ENCODE results near the gene SEH1L. TPM values are rescaled to one million over a fixed set of nuclear protein-coding genes. Genes with fewer than 3 reads are reported as not detected.
A peak's percentile ranks its signal among the peaks of the same experiment; 100 is the strongest.

SEH1L gene
- total and polyA plus RNA-seq, 4 donors, result 24.2 to 43.8 (median 26.4) TPM

- H3K4me1 ChIP-seq (ENCODE audit: control insufficient read depth in 5 of 5, insufficient read depth in 5 of 5, low read length in 5 of 5), result peaks cover 0 to 14% (median 0%) of the 10 kb centered on the region in 5 donors
- H3K9ac ChIP-seq (ENCODE audit: insufficient read depth in 1 of 2, low read length in 2 of 2), result no peak overlapping the region
- no peak for DNase-seq
- no peak overlapping the region for H3K27ac ChIP-seq (ENCODE audit: low read depth in 1 of 2, low read length in 1 of 2)
- TF ChIP-seq, protein P1, sequence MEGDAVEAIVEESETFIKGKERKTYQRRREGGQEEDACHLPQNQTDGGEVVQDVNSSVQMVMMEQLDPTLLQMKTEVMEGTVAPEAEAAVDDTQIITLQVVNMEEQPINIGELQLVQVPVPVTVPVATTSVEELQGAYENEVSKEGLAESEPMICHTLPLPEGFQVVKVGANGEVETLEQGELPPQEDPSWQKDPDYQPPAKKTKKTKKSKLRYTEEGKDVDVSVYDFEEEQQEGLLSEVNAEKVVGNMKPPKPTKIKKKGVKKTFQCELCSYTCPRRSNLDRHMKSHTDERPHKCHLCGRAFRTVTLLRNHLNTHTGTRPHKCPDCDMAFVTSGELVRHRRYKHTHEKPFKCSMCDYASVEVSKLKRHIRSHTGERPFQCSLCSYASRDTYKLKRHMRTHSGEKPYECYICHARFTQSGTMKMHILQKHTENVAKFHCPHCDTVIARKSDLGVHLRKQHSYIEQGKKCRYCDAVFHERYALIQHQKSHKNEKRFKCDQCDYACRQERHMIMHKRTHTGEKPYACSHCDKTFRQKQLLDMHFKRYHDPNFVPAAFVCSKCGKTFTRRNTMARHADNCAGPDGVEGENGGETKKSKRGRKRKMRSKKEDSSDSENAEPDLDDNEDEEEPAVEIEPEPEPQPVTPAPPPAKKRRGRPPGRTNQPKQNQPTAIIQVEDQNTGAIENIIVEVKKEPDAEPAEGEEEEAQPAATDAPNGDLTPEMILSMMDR (IDR thresholded peaks at IDR 0.05; ENCODE audit: control extremely low read depth, extremely low read depth), result no peak
- H3K36me3 ChIP-seq (ENCODE audit: control insufficient read depth in 4 of 4, insufficient read depth in 4 of 4, low read length in 4 of 4), result peaks cover 15 to 40% (median 24%) of the 10 kb centered on the region in 4 donors
- no peak overlapping the region for H3K4me3 ChIP-seq
- H3K9me3 ChIP-seq (ENCODE audit: control insufficient read depth in 4 of 4, insufficient read depth in 3 of 4, low read length in 3 of 4), result peaks cover 0 to 4% (median 0%) of the 10 kb centered on the region in 4 donors
- ATAC-seq (ENCODE audit: insufficient read depth, low FRiP score), result no peak
- no peaks in the 10 kb centered on the region for H3K27me3 ChIP-seq (ENCODE audit: control insufficient read depth in 3 of 3, insufficient read depth in 3 of 3, low read length in 2 of 3)
- 91 to 96% methylated on average over 3 of the region's 3 CpGs for WGBS, 2 donors
Measured at GRCh38 chr18:13026583-13027270, 78.9 kb downstream of the SEH1L start.

- Histone ChIP-seq H3K27ac (ENCODE audit: low read depth in 1 of 2, low read length in 1 of 2) (peak overlapping the region in 1 of 2 donors; percentile 33), H3K9ac (ENCODE audit: insufficient read depth in 1 of 2, low read length in 2 of 2) (no peak overlapping the region), H3K4me1 (ENCODE audit: control insufficient read depth in 5 of 5, insufficient read depth in 5 of 5, low read length in 5 of 5) (peaks cover 0 to 14% (median 0%) of the 10 kb centered on the region in 5 donors), H3K9me3 (ENCODE audit: control insufficient read depth in 4 of 4, insufficient read depth in 3 of 4, low read length in 3 of 4) (no peaks in the 10 kb centered on the region), H3K27me3 (ENCODE audit: control insufficient read depth in 3 of 3, insufficient read depth in 3 of 3, low read length in 2 of 3) (no peaks in the 10 kb centered on the region), H3K36me3 (ENCODE audit: control insufficient read depth in 4 of 4, insufficient read depth in 4 of 4, low read length in 4 of 4) (peaks cover 16 to 36% (median 27%) of the 10 kb centered on the region in 4 donors), H3K4me3 (no peak overlapping the region)
- 95 to 97% methylated on average over 2 of the region's 2 CpGs for WGBS, 2 donors
- TF ChIP-seq, protein P1 (IDR thresholded peaks at IDR 0.05; ENCODE audit: control extremely low read depth, extremely low read depth), result no peak
- DNase-seq (no peak), ATAC-seq (ENCODE audit: insufficient read depth, low FRiP score) (no peak)
Measured at GRCh38 chr18:13028869-13029268, 81.1 kb downstream of the SEH1L start.

DNA sequence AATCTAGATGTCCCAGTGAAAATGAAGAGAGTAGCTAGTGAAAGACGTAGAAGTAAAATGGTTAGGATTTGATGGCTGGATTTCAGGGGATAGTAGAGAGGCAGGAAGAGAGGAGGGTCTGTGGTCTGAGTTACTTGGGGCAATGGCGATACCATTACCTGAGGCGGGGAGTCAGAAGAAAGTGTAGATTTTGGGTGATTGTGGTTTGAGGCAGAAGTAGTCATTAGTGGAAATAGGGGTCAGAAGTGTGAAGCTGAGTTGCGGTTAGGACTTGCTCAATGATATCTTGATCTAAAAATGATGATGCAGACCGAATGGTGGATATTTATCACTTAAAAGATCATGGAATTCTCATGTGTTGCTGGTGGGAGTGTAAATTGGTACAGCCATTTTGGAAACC is 84.4 kb downstream of the SEH1L start:
- peaks cover 0 to 5% (median 0%) of the 10 kb centered on the region in 5 donors for H3K4me1 ChIP-seq (ENCODE audit: control insufficient read depth in 5 of 5, insufficient read depth in 5 of 5, low read length in 5 of 5)
- TF ChIP-seq, protein P1 (IDR thresholded peaks at IDR 0.05; ENCODE audit: control extremely low read depth, extremely low read depth), result no peak
- H3K36me3 ChIP-seq (ENCODE audit: control insufficient read depth in 4 of 4, insufficient read depth in 4 of 4, low read length in 4 of 4), result peaks cover 9 to 32% (median 24%) of the 10 kb centered on the region in 4 donors
- DNase-seq (no peak), ATAC-seq (ENCODE audit: insufficient read depth, low FRiP score) (no peak)
- 88 to 94% methylated on average over 5 of the region's 5 CpGs for WGBS, 2 donors
- no peaks in the 10 kb centered on the region for H3K27me3 ChIP-seq (ENCODE audit: control insufficient read depth in 3 of 3, insufficient read depth in 3 of 3, low read length in 2 of 3)
- no peaks in the 10 kb centered on the region for H3K9me3 ChIP-seq (ENCODE audit: control insufficient read depth in 4 of 4, insufficient read depth in 3 of 4, low read length in 3 of 4)
- H3K9ac ChIP-seq (ENCODE audit: insufficient read depth in 1 of 2, low read length in 2 of 2), result no peak overlapping the region
- H3K4me3 ChIP-seq, result no peak overlapping the region
- H3K27ac ChIP-seq (ENCODE audit: low read depth in 1 of 2, low read length in 1 of 2), result no peak overlapping the region
